MCF 10A (cell line): ENCODE data around the gene PIGS. TPM values are rescaled to one million over a fixed set of nuclear protein-coding genes. Genes with fewer than 3 reads are reported as not detected.
A peak's percentile ranks its signal among the peaks of the same experiment; 100 is the strongest.

Source experiments
- BruUV-seq: library from RNA; stranded (reverse); fragments of 400-500 nt; replicated peaks from 2 replicates; lab custom pipeline; 2021; lab: Mats Ljungman, UMichigan
- CTCF ChIA-PET: fragments of 300-600 bp; sonication (Branson Sonifier 250); formaldehyde crosslinking; extraction: SDS; loops from one replicate; lab custom pipeline; 2021; ENCODE audit warnings: antibody characterized with exemption, inconsistent platforms; lab: Yijun Ruan, JAX
- POLR2A ChIA-PET: fragments of 300-600, 350-650 bp; sonication (Branson Sonifier 250); formaldehyde crosslinking; extraction: SDS; loops from one replicate; lab custom pipeline; 2020; ENCODE audit warnings: antibody characterized with exemption, inconsistent platforms; lab: Yijun Ruan, JAX
- DNase-seq: peaks from one replicate; pipeline ENCODE4 v3.0.0-alpha.2; 2018; ENCODE audit not compliant: unreplicated experiment
- H3K27ac Mint-ChIP-seq: one replicate; pipeline ENCODE4 v1.8.0; 2022; ENCODE audit warnings: mild to moderate bottlenecking, low read depth, mixed read lengths; ENCODE audit not compliant: unreplicated experiment
- H3K27me3 Mint-ChIP-seq: one replicate; pipeline ENCODE4 v1.8.0; 2022; ENCODE audit warnings: mixed read lengths; ENCODE audit not compliant: insufficient read depth, unreplicated experiment
- H3K36me3 Mint-ChIP-seq: one replicate; pipeline ENCODE4 v1.8.0; 2022; ENCODE audit warnings: mild to moderate bottlenecking, moderate library complexity, mixed read lengths; ENCODE audit not compliant: insufficient read depth, unreplicated experiment
- H3K4me1 Mint-ChIP-seq: one replicate; pipeline ENCODE4 v1.8.0; 2022; ENCODE audit warnings: mixed read lengths; ENCODE audit not compliant: insufficient read depth, unreplicated experiment
- H3K4me3 Mint-ChIP-seq: one replicate; pipeline ENCODE4 v1.8.0; 2022; ENCODE audit warnings: mild to moderate bottlenecking, moderate library complexity, mixed read lengths; ENCODE audit not compliant: unreplicated experiment
- H3K9me3 Mint-ChIP-seq: one replicate; pipeline ENCODE4 v1.8.0; 2022; ENCODE audit warnings: mixed read lengths; ENCODE audit not compliant: unreplicated experiment
- CTCF ChIP-seq: fragments of 200-600 bp; IDR thresholded peaks from one replicate; pipeline ENCODE4 v1.8.0; 2022; ENCODE audit warnings: antibody characterized with exemption, mild to moderate bottlenecking; ENCODE audit not compliant: unreplicated experiment
- intact Hi-C: fragments of 100-400 bp; cut with micrococcal nuclease; formaldehyde crosslinking; loops from 2 replicates; pipeline ENCODE4 v1.14.1; 2022
- total RNA-seq: library from RNA; stranded (reverse); gene quantifications from 2 replicates; pipeline ENCODE4 v1.2.3, GENCODE V29; 2022

Gene PIGS
- total RNA-seq, 1 experiment from 2014 or later, result 50.5 TPM

- Mint-ChIP-seq H3K27me3 (no peaks in the 10 kb centered on the region), H3K9me3 (no peaks in the 10 kb centered on the region), H3K4me1 (peaks cover 11% of the 10 kb centered on the region), H3K27ac (no peak overlapping the region), H3K4me3 (no peak overlapping the region), H3K36me3 (peaks cover 13% of the 10 kb centered on the region)
- no peak for DNase-seq
- POLR2A ChIA-PET, result no interaction called here
- CTCF ChIA-PET, result interaction anchor here (0.6 to 3.8 kb wide), 11 partner anchors 8 to 547 kb away, joined by 3 to 35 read pairs (median 4); no protein-coding TSS in a partner anchor
- intact Hi-C loops, result loop anchor here (2.0 to 10.0 kb wide), 2 partner anchors 54 to 214 kb away; partner anchors contain the start of genes IFT20 and TNFAIP1
- no peak for TF ChIP-seq CTCF
- BruUV-seq, result no TSS peak
These were observed 22.8 kb downstream of the PIGS start for GRCh38 chr17:28548417-28549130.

DNA sequence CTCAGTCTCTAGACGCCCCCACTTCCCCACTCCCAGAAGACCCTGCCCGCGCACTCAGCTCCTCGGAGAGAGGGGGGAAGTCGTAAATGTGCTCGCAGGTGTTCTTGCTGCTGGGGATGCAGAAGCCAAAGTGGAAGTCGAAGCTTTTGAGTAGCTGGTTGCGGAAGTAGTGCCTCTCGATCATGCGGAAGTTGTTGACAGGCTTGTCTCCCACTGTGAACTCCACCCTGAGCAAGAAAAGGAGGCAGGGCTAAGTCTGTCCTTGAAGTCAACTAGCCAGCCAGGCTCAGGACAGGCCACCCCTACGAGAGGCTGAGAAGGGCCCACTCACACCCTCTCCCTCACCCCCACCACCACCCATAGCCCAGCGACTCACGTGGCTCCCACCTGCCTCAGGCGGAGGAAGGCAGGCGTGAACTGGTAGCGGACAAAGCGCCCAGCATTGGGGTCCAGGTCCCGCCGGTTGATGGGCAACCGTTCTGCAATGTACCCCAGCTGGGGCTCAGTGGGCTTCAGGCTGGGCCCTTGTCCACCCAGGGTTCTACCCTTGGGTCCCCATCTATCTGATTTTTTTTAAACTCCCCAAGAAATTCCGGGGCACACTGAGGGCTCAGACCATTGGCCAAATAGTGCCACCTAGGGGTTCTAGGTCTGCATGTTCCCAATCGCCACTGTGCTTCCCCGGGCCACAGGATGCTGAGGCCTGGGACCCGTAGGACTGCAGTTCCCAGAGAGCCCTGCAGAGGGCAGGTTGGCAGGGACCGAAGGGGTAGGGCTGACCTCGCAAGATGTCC is 23.5 kb downstream of the PIGS start:
- DNase-seq, result peak; percentile 83
- CTCF ChIA-PET, result interaction anchor here (0.7 to 2.0 kb wide), 15 partner anchors 11 to 60 kb away, joined by 3 to 10 read pairs (median 4); no protein-coding TSS in a partner anchor
- H3K4me3 Mint-ChIP-seq, result no peak overlapping the region
- H3K4me1 Mint-ChIP-seq, result peaks cover 11% of the 10 kb centered on the region
- POLR2A ChIA-PET, result interaction anchor here (0.9 kb wide), 1 partner anchor 20 kb away, joined by 4 read pairs; no protein-coding TSS in a partner anchor
- TF ChIP-seq CTCF, result peak; percentile 90
- H3K27me3 Mint-ChIP-seq, result no peaks in the 10 kb centered on the region
- H3K36me3 Mint-ChIP-seq, result peaks cover 9% of the 10 kb centered on the region
- intact Hi-C loops, result loop anchor here (2.0 to 10.0 kb wide), 2 partner anchors 53 to 213 kb away; partner anchors contain the start of genes IFT20 and TNFAIP1
- H3K9me3 Mint-ChIP-seq, result no peaks in the 10 kb centered on the region
- BruUV-seq, result no TSS peak
- H3K27ac Mint-ChIP-seq, result no peak overlapping the region

DNA sequence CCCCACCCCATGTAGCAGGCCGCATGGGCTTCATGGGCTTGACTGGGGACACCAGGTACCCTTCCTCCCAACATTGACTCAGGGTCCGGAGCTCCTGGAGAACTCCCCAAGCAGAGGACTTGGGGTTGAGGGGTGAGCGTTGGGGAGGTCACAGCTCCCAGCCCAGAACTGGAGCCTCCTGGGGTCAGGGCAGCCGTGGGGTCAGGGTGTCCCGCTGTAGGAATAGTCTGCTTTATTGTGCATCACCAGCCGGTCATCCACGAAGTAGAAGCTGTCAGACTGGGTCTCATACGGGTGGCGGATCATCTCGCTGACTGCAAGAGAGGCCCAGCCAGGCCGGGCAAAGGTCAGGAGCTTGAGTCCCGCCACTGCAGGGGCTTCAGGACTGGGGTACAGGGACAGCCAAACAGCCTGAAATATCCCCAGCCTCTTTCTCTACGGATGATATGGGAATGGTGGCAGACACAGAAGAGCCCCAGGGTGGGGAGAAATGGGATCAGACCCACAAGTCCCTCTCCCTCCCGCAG is 24.2 kb downstream of the PIGS start:
- Mint-ChIP-seq H3K27ac (no peak overlapping the region), H3K4me3 (no peak overlapping the region), H3K4me1 (peaks cover 11% of the 10 kb centered on the region), H3K36me3 (peaks cover 6% of the 10 kb centered on the region), H3K27me3 (no peaks in the 10 kb centered on the region), H3K9me3 (no peaks in the 10 kb centered on the region)
- CTCF ChIA-PET, result interaction anchor here (0.6 to 2.0 kb wide), 16 partner anchors 10 to 124 kb away, joined by 3 to 10 read pairs (median 4); partner anchors contain the start of gene PIGS
- TF ChIP-seq CTCF, result no peak
- intact Hi-C loops, result loop anchor here (10.0 kb wide), 1 partner anchor 212 kb away; the partner anchor contains the start of genes IFT20 and TNFAIP1
- BruUV-seq, result no TSS peak
- no peak for DNase-seq
- POLR2A ChIA-PET, result interaction anchor here (0.9 kb wide), 2 partner anchors 19 to 25 kb away, joined by 3 to 4 read pairs; partner anchors contain the start of gene PIGS
